Right lobe of liver (tissue), 6 donors: Measurements from ENCODE around the gene NCCRP1. TPM values are rescaled to one million over a fixed set of nuclear protein-coding genes. Genes with fewer than 3 reads are reported as not detected.

Experiments
- ATAC-seq, 4 donors: fragments of 200-7000 bp; cut with Tn5 transposase; one replicate each; pipeline ENCODE4 v1.9.1; 2020; ENCODE audit warnings: mild to moderate bottlenecking in 4 of 4, moderate library complexity in 4 of 4
- DNase-seq, 3 donors: peaks; one replicate each; pipeline ENCODE4 v3.0.0-alpha.2; 2020
- H3K27ac ChIP-seq, 3 donors: fragments of 200-600 bp; one replicate each; pipeline ENCODE4 v1.8.0; 2022
- H3K27me3 ChIP-seq, 2 donors: fragments of 200-600 bp; one replicate each; pipeline ENCODE4 v1.8.0; 2022
- H3K36me3 ChIP-seq, 4 donors: fragments of 200-600 bp; sonication (generic) in 1 of 4; one replicate each; pipeline versions ENCODE4 v1.5.1 to v1.8.0; 2017 to 2022; ENCODE audit warnings: control low read depth in 1 of 4
- H3K4me1 ChIP-seq, 4 donors: fragments of 200-600 bp; sonication (generic) in 1 of 4; one replicate each; pipeline versions ENCODE4 v1.5.1 to v1.8.0; 2017 to 2022; ENCODE audit warnings: control low read depth in 1 of 4
- H3K4me3 ChIP-seq, 3 donors: fragments of 200-600 bp; one replicate each; pipeline ENCODE4 v1.8.0; 2022
- H3K9me3 ChIP-seq, 4 donors: fragments of 200-600 bp; sonication (generic) in 1 of 4; one replicate each; pipeline versions ENCODE4 v1.5.1 to v1.8.0; 2017 to 2022; ENCODE audit warnings: control low read depth in 1 of 4
- CTCF ChIP-seq, 4 donors: fragments of 200-600 bp in 3 of 4; fragments of 450-650 bp in 1 of 4; IDR thresholded peaks; one replicate each; pipeline versions ENCODE4 v1.5.1 to v1.8.0; 2016 to 2022; ENCODE audit warnings: antibody characterized with exemption in 4 of 4, mild to moderate bottlenecking in 2 of 4
- POLR2A ChIP-seq: fragments of 450-650 bp; IDR thresholded peaks from one replicate; pipeline ENCODE4 v1.6.1; 2017; ENCODE audit warnings: antibody characterized with exemption, mild to moderate bottlenecking
- WGBS: methylation state at CpG from one replicate; pipeline ENCODE4 v1.1.6; 2018; ENCODE audit warnings: low coverage, low lambda C conversion rate; ENCODE audit not compliant: insufficient coverage; ENCODE audit errors: missing lambda C conversion rate; 5-methylcytosine and 5-hydroxymethylcytosine counted together
- intact Hi-C, 2 donors: fragments of 100-400 bp; cut with DNase I; formaldehyde crosslinking; loops; one replicate each; pipeline versions ENCODE4 v1.11.2 to v1.14.1; 2022
- total RNA-seq, 6 experiments: library from RNA; depleted of rRNA in 2 of 6; stranded (reverse); fragments of >200 nt in 2 of 6; fragmentation: NEBNext Ultra II Directional in 3 of 6; extraction: Animal tissue kit (Norgen Biotek cat#: 25700) in 3 of 6; gene quantifications; one replicate each; pipeline versions ENCODE4 v1.1.0 to v1.2.4, GENCODE V29; 2016 to 2023
- donor health status: DM: no; HTN: yes; CAD: no.
- donor health status: DM: no; HTN: no; CAD: no.
- donor health status: DM: no; HTN: no; CAD: no.
- donor health status: DM: no; HTN: yes; CAD: no.
- donor health status: DM: no; HTN: yes; CAD: no.

NCCRP1 gene
- total RNA-seq, 6 experiments from 2014 or later, result not detected

GRCh38 chr19:39194832-39195542, 1.8 kb upstream of the NCCRP1 start:
- ATAC-seq, result no peak
- intact Hi-C loops, result no loop called here
- no peak overlapping the region for H3K4me3 ChIP-seq
- 34% methylated on average over 7 of the region's 9 CpGs for WGBS
- peaks cover 0 to 4% (median 0%) of the 10 kb centered on the region in 4 donors for H3K4me1 ChIP-seq
- no peaks in the 10 kb centered on the region for H3K36me3 ChIP-seq
- no peak overlapping the region for H3K27ac ChIP-seq
- H3K27me3 ChIP-seq, result peaks cover 5 to 9% of the 10 kb centered on the region in 2 donors
- DNase-seq, result no peak
- H3K9me3 ChIP-seq, result no peaks in the 10 kb centered on the region
- TF ChIP-seq POLR2A (no peak), CTCF (IDR thresholded peaks at IDR 0.05) (no peak)

GRCh38 chr19:39195755-39196154, 1.0 kb upstream of the NCCRP1 start:
- DNase-seq (no peak), ATAC-seq (no peak)
- no peaks in the 10 kb centered on the region for H3K9me3 ChIP-seq
- 49% methylated on average over 4 of the region's 9 CpGs for WGBS
- intact Hi-C loops, result no loop called here
- no peaks in the 10 kb centered on the region for H3K36me3 ChIP-seq
- no peak overlapping the region for H3K27ac ChIP-seq
- H3K4me3 ChIP-seq, result no peak overlapping the region
- peaks cover 5 to 9% of the 10 kb centered on the region in 2 donors for H3K27me3 ChIP-seq
- peaks cover 0 to 4% (median 0%) of the 10 kb centered on the region in 4 donors for H3K4me1 ChIP-seq
- no peak for TF ChIP-seq POLR2A
- no peak for TF ChIP-seq CTCF (IDR thresholded peaks at IDR 0.05)

- Histone ChIP-seq H3K9me3 (no peaks in the 10 kb centered on the region), H3K36me3 (no peaks in the 10 kb centered on the region), H3K27me3 (peaks cover 5 to 9% of the 10 kb centered on the region in 2 donors), H3K4me3 (no peak overlapping the region), H3K27ac (no peak overlapping the region), H3K4me1 (peaks cover 0 to 4% (median 0%) of the 10 kb centered on the region in 4 donors)
- intact Hi-C loops, result no loop called here
- no peak for DNase-seq
- TF ChIP-seq CTCF (IDR thresholded peaks at IDR 0.05) (no peak), POLR2A (no peak)
- 16% methylated on average over 4 of the region's 7 CpGs for WGBS
- ATAC-seq, result no peak
These were observed 444 bp upstream of the NCCRP1 start for GRCh38 chr19:39196320-39196719.

- 14% methylated on average over 1 of the region's 5 CpGs for WGBS
- H3K4me3 ChIP-seq, result no peak overlapping the region
- intact Hi-C loops, result no loop called here
- DNase-seq (no peak), ATAC-seq (no peak)
- no peak for TF ChIP-seq CTCF (IDR thresholded peaks at IDR 0.05)
- TF ChIP-seq POLR2A, result no peak
- no peaks in the 10 kb centered on the region for H3K9me3 ChIP-seq
- H3K4me1 ChIP-seq, result peaks cover 0 to 4% (median 0%) of the 10 kb centered on the region in 4 donors
- no peaks in the 10 kb centered on the region for H3K36me3 ChIP-seq
- no peak overlapping the region for H3K27ac ChIP-seq
- H3K27me3 ChIP-seq, result peaks cover 5 to 9% of the 10 kb centered on the region in 2 donors
These were observed 1.0 kb downstream of the NCCRP1 start for GRCh38 chr19:39197808-39198207.
